ENCODE data around the gene C22orf31.
"Not testable (repeated sequence)": the region's sequence is repeated elsewhere in the genome, so short reads cannot be mapped to it uniquely, and the experiment has no call there.

C22orf31 gene

DNA sequence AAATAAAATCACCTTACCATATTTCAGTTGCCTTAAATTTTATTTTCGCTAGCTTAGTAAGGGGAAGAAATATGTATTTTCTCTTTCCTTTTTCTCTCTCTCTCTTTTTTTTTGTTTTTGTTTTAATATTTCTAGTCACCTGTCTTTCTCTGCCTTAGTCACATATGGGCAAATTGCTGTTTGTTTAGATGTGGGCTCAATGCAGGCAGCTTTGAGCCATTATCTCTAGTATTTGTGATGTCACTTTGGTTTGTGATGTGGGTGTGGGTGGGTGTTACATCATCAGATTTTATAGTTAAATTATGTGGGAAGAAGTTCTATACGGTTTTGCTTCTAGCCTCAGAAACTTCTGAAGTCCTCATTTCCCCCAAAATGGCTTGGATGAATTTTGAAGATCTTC is at the start of gene C22orf31:
TSS of gene C22orf31 (minus strand) at position 59 of the 400 bp plus-strand sequence. CDS start at position 20, 39 bp downstream.
- DNase-seq (ENCODE audit: extremely low read depth in 1 of 2, low read depth in 1 of 2), result no peak

DNA sequence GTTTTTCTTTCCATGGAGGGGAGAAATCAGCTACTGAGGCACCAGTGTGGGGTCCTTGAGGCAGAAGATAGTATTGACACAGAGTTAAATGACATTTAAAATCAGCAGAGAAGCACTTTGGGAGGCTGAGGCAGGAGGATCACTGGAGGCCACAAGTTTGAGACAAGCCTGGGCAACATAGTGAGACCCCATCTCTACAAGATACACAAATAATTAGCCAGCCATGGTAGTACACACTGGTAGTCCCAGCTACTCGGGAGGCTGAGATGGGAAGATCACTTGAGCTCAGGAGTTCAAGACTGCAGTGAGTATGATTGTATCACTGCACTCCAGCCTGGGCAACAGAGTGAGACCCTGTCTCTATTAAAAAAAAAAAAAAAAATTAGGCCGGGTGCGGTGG is 49.3 kb upstream of the C22orf31 start:
- DNase-seq (ENCODE audit: extremely low read depth in 1 of 2, low read depth in 1 of 2), result no peak

DNA sequence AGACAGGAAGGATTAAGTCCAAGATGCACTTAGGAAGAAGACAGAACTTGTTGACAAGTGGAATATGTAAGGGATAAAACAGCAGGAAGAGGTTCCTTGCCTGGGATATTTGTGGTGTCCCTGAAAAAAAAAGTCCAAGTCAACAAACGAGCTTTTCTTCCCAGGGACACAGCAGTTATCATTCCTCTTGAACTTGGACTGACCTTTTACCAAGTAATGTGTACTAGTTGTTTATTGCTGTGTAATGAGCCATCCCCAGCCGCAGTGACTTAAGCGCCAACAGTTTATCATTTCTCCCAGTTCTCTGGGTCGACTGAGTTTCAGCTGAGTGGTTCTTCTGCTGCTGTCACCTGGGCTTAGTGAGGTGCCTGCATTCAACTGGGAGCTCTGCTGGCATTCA is 48.2 kb upstream of the C22orf31 start:
- DNase-seq (ENCODE audit: extremely low read depth in 1 of 2, low read depth in 1 of 2), result no peak

DNA sequence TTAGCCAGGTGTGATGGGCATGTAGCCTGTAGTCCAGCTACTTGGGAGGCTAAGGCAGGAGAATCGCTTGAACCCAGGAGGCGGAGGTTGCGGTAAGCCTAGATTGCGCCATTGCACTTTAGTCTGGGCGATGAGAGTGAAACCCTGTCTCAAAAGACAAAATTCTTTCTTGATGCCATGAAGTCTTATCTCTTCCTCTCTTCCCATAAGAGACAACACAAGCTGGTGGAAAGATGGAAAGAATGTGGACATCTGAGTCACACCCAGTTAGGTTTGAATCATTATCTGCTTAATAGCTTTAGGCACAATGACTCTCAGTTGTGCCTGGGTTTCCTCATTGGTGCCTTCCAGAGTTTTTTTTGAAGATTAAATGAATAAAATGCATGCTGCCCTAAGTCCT is 46.5 kb upstream of the C22orf31 start:
- no peak for DNase-seq (ENCODE audit: extremely low read depth in 1 of 2, low read depth in 1 of 2)

DNA sequence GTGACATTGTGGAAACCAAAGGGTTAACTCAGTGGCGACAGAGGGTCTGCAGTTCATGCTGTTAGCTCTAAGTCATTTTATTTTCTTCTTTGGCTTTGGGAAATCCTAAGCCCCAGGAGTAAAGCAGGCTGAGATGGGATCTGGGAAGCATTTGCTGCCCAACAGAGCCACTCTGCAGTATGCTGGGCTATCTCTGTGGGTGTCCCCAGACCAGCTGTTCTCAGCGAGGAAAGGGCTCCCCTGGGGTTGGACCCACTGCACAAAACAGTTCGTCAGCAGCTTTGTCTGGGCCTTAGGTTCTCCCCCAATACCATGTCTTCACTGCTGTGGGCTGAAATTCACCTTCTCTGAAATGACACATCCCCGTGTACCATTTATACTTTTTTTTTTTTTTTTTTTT is 45.2 kb upstream of the C22orf31 start:
- no peak for DNase-seq (ENCODE audit: extremely low read depth in 1 of 2, low read depth in 1 of 2)

DNA sequence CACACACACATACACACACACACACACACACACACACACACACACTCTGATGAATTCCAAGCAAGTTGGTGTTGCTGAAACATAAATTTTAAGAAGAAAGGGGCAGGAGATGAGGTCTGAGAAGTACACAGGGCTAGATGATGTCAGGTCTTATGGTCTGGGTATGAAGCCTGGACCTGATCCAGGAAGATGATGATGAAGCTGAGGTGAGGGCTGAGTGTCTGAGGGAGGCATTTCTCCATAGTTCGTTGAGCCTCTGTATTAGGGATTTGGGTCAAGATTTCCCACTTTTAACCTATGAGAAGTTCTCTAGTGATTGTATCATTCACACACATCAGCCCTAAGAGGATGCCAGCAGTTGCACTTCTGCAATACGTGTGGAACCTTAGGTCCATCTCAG is 43.8 kb upstream of the C22orf31 start:
- no peak for DNase-seq (ENCODE audit: extremely low read depth in 1 of 2, low read depth in 1 of 2)

DNA sequence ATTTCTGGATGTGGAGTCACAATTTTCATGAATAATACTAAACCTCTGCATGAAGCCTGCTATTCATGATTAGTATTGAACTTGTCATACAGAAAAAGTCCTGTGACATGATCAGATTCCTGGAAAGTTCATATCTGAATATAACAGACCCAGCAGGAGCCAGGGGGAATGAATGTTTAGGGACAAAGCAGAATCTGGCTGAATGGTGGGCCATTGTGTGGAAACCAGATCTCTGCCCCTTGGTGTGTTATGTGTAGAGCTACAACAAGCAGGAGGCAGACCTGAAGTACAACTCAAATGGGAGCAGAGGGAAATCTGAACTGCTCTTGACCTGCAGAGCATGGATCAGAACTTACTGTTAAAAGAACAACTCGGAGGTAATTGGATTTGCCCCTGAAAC is 41.5 kb upstream of the C22orf31 start:
- no peak for DNase-seq (ENCODE audit: extremely low read depth in 1 of 2, low read depth in 1 of 2)

DNA sequence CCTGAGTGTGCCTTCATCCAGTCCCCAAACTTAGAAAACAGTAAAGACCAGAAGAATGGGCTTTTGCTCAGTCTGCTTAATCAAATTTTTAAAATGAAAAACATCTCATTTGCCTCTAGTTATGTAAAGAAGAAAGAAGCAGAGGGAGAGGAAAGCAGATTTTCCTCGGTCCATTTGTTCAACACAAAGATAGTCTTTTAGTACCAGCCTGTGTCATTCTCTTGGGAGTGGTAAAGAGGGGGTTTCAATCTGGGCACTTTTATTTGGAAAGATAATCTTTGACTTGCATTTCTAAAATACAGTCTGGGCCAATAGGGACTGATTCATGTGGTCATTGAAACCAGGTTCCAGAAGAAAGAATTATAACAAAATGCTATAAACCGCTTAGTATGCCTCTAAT is 40.7 kb upstream of the C22orf31 start:
- no peak for DNase-seq (ENCODE audit: extremely low read depth in 1 of 2, low read depth in 1 of 2)

DNA sequence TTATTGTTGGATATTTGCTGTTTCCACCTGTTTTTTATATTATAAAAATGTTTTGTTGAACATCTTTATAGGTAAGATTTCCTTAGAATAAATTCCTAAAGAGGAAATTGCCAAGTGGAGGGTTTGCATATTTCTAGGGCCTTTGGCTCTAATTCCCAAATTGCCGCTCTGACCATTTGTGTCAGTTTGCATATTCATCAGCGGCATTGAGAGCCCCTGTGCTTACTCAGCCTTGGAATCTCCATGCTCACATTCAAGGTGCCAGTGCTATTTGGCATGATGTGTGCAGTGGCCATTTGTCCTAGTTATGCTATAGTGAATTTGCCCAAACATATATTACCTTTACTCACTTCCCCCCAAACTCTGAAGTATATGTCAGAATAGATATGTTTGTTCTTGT is 36.7 kb upstream of the C22orf31 start:
- DNase-seq (ENCODE audit: extremely low read depth in 1 of 2, low read depth in 1 of 2), result no peak

DNA sequence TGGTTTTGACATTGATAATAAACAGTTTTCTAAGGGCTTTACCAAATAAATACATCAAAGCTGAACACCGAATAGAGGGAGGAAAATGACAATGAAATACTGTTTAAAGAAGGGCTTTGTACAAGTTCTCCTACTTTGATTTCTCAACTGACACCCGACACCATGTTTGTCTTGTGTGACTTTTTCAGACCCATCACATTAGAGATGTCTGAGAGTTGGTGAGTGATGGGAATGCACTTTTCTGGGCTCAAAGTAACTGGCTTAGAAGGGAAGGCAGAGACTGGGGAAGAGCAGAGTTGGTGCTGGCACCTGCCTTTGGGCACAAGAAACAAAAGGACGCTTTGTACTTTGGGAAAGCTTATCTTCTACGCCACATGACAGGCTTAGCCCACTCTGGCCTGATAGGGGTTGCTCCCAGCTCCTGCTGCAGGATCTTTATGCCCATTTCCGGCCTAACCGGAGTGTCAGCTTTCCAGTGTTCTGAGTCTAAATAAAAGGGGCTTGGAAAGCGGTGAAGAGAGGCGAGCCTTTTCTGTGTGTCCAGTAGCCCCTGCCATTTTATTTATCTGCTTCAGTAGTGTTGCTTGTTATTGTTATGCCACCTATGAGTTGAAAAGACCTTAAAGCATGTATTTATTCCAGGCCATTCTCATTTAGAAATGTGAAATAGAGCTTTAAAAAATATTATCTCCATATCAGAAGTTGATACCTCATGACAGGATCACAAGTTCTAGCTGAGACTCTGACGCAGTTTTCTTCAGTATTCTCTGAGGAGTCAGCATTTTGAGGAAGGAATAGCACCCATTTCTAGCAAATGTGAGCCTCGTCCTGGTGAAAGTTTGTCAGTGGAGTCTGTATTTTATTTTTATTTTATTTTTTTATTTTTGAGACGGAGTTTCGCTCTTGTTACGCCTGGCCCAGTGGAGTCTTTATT is 35.4 kb upstream of the C22orf31 start:
- DNase-seq (ENCODE audit: extremely low read depth in 1 of 2, low read depth in 1 of 2), result no peak

DNA sequence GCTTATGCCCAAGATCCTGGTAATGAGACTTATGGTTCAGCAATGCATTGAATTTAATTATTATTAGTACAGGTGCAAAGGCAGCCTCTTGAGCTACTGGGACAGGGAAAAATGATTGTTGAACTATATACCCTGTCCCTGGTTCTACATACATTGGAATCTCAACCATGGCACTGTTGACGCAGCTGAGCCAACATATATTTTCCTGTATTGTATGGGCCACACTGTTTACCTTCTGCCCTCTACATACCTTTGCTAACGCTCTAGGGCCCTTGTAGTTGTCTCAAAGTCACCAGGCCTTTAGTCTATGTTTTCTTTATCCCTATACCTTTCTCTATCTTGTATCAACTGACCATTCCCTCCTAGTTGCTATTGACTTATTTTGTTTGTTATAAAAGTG is 33.8 kb upstream of the C22orf31 start:
- DNase-seq (ENCODE audit: extremely low read depth in 1 of 2, low read depth in 1 of 2), result no peak

DNA sequence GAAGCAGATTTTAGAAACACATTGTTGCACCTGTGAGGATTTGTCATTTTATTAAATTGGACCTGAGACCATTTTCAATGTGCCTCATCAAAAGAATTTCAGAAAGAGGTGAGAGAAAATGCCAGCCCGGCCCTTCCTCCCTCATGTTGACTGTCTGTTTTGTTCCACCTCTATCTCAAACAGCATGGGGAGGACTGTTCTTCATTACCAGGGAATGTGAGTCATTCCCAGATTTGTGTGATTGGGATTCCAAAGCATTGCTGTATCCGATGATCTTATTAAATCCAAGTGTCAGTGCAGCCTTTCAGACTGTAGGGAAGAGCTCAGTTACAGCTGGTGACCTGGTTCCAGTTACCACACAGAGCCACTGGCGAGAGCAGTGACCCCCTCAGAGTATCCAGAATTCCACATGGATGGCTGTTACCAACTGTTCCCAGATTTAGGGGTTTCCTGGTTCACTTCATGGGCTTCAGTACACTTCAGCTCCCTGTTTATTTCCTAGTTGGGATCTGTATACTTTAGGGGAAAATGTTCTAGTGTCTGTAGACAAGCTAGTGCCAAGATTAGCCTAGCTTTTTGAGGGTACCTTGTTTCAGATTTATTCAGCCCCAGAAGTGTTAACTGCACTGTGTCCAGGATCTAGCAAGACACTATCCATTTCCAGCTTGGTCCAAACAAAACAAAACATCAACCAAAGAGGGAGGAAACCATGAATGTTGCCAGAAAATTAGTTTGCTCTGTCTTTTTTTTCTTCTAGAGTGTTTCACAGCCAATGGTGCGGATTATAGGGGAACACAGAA is 32.1 kb upstream of the C22orf31 start:
- DNase-seq (ENCODE audit: extremely low read depth in 1 of 2, low read depth in 1 of 2), result no peak

DNA sequence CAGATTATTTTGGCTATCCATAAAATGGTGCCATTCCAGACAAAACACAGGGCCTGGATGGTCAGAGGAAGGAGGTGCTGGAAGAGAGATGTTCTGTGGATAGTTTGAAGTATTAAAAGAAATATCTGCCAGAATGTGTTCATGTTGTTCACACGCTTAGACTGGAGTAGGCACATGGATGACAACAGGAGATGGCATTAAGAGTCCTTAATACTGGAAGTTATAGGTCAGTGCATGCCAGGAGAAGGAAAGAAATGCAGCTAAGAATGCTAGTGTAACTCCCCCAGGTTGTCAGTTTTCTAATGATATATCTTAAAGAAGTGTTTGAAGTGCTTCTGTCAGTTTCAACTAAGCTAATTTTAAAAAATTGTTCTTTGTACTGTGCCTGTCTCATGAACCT is 31.4 kb upstream of the C22orf31 start:
- DNase-seq (ENCODE audit: extremely low read depth in 1 of 2, low read depth in 1 of 2), result no peak

DNA sequence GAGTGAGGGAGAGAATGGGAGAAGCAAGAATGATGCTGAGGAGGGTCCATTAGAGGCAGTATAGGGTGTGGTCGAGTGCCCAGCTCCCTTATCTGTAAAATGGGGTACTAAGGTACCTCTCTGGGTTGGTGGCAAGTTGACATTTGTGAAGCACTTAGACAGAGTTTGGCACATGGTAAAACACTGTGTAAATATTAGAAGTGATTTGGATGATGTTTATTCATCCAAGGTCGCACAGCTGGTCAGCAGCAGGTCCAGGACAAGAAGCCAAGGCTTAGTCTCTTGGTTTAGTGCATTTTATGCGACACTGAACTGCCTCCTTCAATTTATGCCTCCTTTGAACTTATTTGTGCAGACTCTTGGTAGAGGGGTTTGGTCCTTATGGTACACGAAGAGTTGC is 30.6 kb upstream of the C22orf31 start:
- DNase-seq (ENCODE audit: extremely low read depth in 1 of 2, low read depth in 1 of 2), result no peak

DNA sequence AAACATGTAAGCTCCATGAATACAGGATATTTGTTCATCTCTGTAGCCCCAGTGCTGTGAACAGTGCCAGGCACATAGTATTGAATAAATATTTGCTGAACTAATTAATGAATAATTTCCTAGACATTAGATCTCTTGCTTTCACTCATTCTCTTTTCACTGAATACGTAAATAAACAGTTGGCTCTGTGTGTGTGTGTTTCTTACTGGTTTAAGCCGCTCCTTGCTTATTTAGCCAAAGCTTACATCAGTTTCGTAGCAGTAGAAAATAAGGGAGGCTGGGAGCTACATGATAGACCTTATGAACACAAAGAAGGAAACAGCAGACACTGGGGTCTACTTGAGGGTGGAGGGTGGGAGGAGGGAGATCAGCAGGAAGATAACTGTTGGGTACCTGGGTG is 28.4 kb upstream of the C22orf31 start:
- no peak for DNase-seq (ENCODE audit: extremely low read depth in 1 of 2, low read depth in 1 of 2)

DNA sequence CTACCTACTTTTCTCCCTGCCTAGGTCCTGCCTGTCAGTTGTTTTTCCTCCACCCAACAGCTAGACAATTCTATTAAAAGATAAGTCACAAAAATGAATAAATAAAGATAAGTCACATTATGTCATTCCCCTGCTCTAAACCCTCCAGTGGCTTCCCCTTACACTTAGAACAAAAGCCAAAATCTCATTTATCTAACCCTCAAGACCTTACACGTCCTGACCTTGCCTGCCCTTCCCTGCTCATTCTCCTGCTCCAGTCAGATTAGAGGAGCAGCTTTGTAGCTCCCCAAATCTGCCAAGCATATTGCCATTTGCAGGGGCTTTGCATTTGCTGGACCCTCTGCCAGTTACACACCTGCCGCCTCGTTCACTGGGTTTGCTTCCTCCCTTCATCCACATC is 27.9 kb upstream of the C22orf31 start:
- no peak for DNase-seq (ENCODE audit: extremely low read depth in 1 of 2, low read depth in 1 of 2)

DNA sequence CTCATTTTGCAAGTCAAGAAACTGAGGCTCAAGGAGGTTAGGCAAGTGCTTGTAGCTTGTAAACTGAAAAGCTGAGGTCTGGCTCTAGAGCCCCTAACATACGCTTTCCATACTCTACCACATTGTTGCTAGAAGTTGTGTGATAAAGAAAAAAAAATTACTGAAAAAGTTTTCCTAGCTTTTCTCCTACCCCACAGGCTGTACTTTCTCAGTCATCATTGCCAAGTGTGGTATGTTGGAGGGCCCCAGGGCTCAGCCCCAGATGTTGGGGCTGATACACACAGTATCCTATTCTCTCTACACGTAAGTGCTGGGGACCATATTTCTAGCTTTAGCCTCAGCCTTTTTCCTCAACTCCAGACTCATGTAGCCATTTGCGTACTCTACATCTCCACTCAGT is 27.2 kb upstream of the C22orf31 start:
- no peak for DNase-seq (ENCODE audit: extremely low read depth in 1 of 2, low read depth in 1 of 2)

DNA sequence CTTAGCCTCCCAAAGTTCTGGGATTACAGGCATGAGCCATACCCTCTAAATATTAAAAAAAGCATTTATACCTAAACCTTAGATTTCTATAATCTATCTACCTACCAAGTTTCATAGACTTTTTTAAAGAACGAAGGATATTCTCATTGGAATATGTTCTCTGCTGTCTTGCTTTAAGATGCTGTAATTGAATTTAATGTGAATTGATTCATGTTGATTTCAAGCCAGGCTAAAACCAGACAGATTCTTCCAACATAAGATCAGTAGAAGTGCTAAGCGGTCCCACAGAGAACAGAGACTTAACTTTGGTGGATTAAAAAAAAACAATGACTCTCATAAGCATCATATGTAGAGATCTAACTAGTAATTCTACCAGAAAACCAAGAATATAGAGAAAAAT is 25.4 kb upstream of the C22orf31 start:
- no peak for DNase-seq (ENCODE audit: extremely low read depth in 1 of 2, low read depth in 1 of 2)

DNA sequence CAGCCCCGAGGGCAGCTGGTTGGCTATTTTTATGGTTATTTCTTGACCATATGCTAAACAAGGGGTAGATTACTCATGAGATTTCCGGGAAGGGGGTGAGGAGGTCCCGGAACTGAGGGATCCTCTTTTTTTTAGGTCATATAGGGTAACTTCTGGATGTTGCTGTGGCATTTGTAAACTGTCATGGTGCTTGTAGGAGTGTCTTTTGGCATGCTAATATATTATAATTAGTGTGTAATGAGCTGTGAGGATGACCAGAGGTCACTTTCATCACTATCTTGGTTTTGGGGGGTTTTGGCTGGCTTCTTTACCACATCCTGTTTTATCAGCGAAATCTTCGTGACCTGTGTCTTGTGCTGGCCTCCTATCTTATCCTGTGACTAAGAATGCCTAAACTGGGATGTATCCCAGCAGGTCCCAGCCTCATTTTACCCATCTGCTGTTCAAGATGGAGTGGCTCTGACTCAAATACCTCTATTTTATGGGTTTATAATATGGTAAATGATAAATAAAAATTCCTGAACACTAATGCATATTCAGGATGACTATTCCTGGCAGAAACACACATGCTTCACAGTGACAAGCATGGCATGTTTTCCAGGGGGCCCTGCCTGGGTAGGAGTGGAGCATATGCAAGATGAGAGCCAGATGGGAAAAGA is 22.4 kb upstream of the C22orf31 start:
- DNase-seq (ENCODE audit: extremely low read depth in 1 of 2, low read depth in 1 of 2), result no peak

DNA sequence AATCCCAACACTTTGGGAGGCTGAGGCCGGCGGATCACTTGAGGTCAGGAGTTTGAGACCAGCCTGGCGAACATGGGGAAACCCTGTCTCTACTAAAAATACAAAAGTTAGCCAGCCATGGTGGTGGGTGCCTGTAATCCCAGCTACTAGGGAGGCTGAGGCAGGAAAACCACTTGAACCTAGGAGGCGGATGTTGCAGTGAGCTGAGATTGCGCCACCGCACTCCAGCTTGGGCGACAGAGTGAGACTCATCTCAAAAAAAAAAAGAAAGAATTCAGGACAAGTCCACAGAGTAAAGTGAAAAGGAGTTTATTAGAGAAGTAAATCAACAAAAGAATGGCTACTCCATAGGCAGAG is 21.9 kb upstream of the C22orf31 start:
- DNase-seq (ENCODE audit: extremely low read depth in 1 of 2, low read depth in 1 of 2), result not testable (repeated sequence)

DNA sequence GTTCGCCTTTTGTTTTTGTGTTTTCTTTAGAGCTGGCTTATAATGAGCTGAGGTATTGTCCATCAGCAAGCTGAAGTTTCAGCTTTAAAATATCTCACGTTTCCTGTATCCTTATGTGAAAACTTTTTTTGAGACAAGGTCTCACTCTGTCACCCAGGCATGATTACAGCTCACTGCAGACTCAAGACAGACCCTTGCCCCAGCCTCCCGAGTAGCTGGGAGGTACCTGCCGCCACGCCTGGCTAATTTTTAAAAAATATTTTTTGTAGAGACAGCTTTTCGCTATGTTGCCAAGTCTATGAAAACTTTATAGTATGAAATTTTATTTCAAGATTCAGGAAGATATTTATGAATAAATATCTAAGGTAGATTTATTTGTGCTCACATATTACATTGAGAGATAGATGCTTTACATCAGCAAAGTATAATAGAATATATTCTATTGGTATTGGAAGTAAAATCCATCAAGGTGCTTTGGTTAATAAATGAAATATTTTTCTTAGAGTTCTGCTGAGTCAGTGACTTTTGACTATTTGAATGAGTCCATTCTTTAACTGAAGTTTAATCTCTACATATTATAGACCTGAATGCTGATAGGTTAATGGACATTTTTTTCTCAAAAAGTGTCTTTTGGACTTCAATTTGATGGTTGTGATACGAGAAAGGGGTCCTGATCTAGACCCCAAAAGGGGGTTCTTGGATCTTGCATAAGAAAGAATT is 21.4 kb upstream of the C22orf31 start:
- DNase-seq (ENCODE audit: extremely low read depth in 1 of 2, low read depth in 1 of 2), result no peak
